HepG2 (cell line): ENCODE data around the gene CEP135.

Experiments
- BRCA1 ChIP-seq: sonication (generic); formaldehyde crosslinking; IDR thresholded peaks from 2 replicates; pipeline ENCODE4 v1.4.0; 2020; ENCODE audit warnings: missing genetic modification reagents
- CTCF ChIP-seq: sonication (generic); formaldehyde crosslinking; IDR thresholded peaks from 2 replicates; pipeline ENCODE4 v1.5.0; 2020; ENCODE audit warnings: mild to moderate bottlenecking, missing genetic modification reagents, moderate library complexity
- FOSL1 ChIP-seq: sonication (generic); formaldehyde crosslinking; IDR thresholded peaks from 2 replicates; pipeline ENCODE4 v1.9.0; 2021; ENCODE audit warnings: missing genetic modification reagents, borderline replicate concordance
- PCBP1 ChIP-seq: fragments of 200-400 bp; formaldehyde crosslinking; IDR thresholded peaks from 2 replicates; pipeline ENCODE4 v1.6.1; 2017; ENCODE audit warnings: mild to moderate bottlenecking, low read depth, low read length, borderline replicate concordance
- POLR2A ChIP-seq, 2 experiments: IDR thresholded peaks; 2 replicates each; pipeline ENCODE4 v1.6.1; 2011; ENCODE audit warnings: low read depth in 2 of 2, low read length in 2 of 2, mild to moderate bottlenecking in 1 of 2, moderate library complexity in 1 of 2; ENCODE audit not compliant: insufficient read depth in 1 of 2
- POLR2AphosphoS5 ChIP-seq: IDR thresholded peaks from 2 replicates; pipeline ENCODE4 v1.6.1; 2012; ENCODE audit warnings: low read depth, low read length
- RAD21 ChIP-seq: fragments of 450-650 bp; formaldehyde crosslinking; IDR thresholded peaks from 2 replicates; pipeline ENCODE4 v1.5.0; 2020; ENCODE audit warnings: mild to moderate bottlenecking
- RORA ChIP-seq: sonication (generic); formaldehyde crosslinking; IDR thresholded peaks from 2 replicates; pipeline ENCODE4 v1.5.0; 2020; ENCODE audit warnings: mild to moderate bottlenecking, missing genetic modification reagents, moderate library complexity
- SUZ12 ChIP-seq: fragments of 150-350 bp; IDR thresholded peaks from 2 replicates; pipeline ENCODE4 v1.6.1; 2014; ENCODE audit warnings: low read depth, low read length
- TBX2 ChIP-seq: sonication (generic); formaldehyde crosslinking; IDR thresholded peaks from 2 replicates; pipeline ENCODE4 v1.5.0; 2020; ENCODE audit warnings: missing genetic modification reagents, mild to moderate bottlenecking, borderline replicate concordance
- U2AF1 ChIP-seq: fragments of 200-400 bp; formaldehyde crosslinking; optimal IDR thresholded peaks from 2 replicates; pipeline ENCODE3; 2017; ENCODE audit warnings: mild to moderate bottlenecking, low read depth, low read length
- ZSCAN12 ChIP-seq: sonication (generic); formaldehyde crosslinking; IDR thresholded peaks from 2 replicates; pipeline ENCODE4 v1.9.0; 2021; ENCODE audit warnings: mild to moderate bottlenecking, missing genetic modification reagents

DNA sequence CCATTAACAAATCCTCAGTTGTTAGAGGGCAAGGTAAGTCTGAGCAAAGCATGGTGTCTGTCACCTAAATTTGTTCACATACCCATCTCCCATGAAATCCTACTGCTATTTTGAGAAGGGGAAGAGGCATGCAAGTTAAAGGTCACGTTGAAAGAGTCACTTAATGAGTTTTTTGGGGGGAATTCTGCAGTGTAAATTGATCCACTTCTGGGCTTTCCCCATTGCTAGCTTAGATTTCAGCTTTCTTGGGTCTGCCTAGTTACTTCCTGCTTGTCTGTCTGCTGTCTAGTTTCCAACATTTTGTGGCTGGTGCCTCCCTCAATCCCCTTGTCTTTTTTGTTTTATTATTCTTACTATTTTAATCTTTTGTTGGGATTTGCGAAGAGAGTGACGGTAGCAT, 32.0 kb downstream of the CEP135 start:
- no peak for TF ChIP-seq POLR2AphosphoS5
- no peak for TF ChIP-seq CTCF (CRISPR knock-in tag)
- TF ChIP-seq SUZ12 = no peak
- no peak for TF ChIP-seq PCBP1
- no peak for TF ChIP-seq TBX2 (CRISPR knock-in tag)
- TF ChIP-seq RAD21 = no peak
- no peak for TF ChIP-seq U2AF1
- no peak for TF ChIP-seq RORA (CRISPR knock-in tag)
- no peak for TF ChIP-seq FOSL1
- TF ChIP-seq ZSCAN12 = no peak
- TF ChIP-seq POLR2A (IDR thresholded peaks at IDR 0.05; ENCODE audit: insufficient read depth in 1 of 2, low read depth in 2 of 2, low read length in 2 of 2) = no peak
- TF ChIP-seq BRCA1 = no peak
